EL (cell line): ENCODE results near the gene KIAA0753.
A peak's percentile ranks its signal among the peaks of the same experiment; 100 is the strongest.

Experiments
- DNase-seq: peaks from one replicate; pipeline ENCODE4 v3.0.0-alpha.2; 2016

KIAA0753 gene

DNA sequence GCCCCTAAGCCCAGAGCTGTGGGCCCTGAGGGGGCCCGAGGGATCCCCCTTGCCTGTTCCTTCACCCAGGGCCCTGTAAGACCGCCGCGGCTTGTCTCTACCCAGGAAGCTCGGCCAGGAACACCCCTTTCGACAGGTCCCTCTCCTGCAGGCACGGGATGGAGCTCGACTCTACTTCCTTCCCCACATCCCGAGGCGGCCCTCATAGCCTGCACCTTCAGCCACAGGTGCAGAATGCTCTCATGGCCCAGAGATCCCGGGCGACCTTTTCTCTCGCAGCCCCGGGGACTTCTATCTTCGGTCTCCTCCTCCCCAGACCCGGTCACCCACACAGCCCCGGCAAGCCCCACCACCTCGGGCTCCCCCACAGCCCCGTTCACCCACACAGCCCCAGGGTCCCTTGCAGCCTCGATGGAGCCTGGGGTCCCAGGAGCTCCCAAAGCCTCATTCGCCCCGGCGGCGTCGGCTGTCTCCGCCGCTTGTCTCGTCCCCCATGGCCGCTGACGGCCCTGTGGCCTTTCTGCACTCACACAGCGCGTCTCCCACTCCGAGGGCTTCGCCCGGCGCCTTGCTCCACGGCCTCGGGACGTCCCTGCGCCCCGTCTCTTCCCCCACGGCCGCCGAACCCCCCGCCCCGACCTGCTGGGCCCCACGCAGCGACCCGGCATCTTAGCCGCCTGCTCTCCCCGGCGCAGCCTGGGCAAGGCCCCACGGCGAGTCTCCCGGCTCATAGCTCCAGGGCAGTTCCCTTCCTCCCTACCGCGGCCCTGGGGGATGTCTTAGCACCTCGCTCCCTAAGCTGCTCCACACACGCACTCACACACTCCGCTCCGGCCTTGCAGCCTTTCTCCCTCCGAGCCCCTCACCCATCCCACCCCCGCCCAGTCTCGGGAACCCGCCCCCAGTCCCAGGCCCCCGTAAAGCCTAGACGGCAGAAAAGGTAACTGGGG, 650 bp downstream of the KIAA0753 start:
- DNase-seq, result peak; percentile 48

DNA sequence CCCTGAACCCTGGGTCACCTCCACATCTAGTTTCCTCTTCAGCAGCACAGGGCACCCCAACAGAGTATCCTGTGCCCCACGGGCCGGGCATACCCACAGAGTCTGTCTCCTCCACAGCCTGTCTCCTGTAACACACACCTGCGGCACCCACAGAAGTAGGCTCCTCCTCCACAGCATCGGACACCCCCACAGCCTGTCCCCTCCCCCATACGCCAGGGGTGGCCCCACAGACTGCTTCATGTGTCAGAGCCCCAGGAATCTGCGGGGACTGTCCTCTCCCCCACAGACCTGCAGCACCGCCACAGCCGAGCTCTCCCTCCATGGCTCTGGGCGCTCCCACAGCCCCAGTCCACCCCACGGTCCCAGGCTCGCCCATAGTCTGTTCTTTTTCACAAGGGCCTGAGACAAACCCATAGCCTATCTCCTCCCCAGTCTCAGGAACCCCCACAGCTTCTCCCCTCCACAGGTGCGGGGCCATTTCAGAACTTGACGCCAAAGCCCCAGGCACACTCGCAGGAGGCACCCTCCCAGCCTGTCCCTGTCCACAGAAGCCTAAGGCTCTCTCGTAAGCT, 1.4 kb downstream of the KIAA0753 start:
- DNase-seq, result no peak

DNA sequence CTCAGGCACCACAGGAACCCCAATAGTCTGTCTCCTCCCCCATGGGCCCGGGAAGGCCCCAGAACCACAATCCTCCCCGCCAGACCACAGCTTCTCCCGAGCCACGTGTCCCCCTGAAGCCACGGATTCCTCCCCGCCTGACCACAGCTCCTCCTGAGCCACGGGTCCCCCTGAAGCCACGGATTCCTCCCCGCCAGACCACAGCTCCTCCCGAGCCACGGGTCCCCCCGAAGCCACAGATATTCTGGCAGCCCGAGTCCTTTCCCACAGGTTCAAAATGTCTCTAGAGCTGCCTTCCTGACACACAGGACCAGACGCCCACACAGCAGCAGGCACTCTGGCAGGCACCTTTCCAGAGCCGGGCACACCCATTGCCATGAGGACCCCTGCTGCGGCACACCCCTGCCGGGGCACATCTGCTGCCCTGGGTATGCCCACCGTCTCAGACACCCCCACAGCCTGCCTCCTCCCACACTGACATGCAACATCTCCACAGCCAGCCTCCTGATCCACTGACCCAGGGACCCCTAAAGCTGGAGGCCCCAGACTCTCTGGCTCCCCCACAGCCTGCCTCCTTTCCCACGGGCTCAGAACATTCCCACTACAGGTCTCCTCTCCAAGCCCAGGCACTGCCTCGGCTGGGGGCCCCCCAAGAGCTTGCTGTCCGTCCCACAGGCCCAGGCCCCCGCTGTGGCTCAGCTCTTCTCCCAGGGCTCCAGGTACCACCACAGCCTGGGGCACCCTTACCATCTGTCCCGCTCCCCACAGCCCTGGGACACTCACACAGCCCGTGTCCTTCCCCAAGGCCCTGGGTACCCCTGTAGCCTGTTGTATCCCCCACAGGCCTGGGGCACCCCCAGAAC, 2.2 kb downstream of the KIAA0753 start:
- no peak for DNase-seq

DNA sequence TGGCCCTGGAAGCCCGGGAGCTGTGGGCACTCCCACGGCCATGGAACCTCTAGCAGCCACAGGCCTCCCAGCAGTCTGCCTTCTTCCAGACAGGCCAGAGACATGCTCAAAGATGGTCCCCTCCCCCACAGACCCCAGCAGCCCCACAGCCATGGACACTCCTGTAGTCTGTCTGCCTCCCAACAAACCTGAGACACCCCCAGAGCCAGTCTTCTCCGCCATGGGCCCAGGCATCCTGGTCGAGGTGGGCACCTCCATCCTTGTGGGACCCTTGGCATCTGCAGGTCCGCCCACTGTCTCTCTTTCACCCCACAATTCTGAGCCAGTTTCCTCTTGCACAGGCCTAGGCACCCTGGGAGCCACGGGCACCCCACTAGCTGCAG, 3.1 kb downstream of the KIAA0753 start:
- no peak for DNase-seq

DNA sequence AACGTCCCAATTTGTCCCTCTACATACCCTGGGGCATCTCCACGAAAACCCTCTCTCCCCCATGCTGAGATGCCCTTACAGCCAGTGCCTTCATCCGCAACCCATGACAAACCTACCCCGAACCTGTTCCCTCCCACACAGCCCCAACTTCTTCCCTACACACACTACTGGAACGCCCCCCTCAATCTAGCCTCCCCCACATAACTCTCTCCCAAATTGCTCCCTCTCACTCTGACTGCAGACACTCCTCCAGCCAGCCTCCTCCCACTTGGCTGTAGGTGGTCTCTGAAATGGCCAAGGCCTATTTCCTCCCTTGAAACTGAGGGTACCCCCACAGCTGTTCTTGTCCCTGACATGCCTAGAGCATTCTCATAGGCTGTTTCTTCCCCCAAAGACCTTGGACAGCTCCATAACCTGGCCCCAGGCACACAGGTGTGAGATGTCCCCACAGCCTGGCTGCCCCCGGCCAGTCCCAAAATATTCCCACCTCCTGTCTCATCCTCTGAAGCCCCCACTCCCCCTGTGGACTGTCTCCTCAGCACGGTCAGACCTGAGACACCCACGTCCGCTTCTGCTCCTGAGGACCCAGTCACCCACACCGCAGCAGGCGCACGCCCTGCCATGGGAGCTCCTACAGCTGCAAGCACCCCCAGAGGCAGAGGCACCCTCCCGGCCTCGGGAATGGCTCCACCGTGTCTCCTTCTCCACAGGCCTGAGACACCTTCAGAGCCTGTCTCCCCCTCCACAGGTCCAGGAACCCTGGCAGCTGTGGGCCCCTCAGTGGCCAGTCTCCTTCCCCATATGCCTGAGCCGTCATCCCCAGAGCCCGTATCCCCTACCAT, 3.7 kb downstream of the KIAA0753 start:
- DNase-seq, result no peak

DNA sequence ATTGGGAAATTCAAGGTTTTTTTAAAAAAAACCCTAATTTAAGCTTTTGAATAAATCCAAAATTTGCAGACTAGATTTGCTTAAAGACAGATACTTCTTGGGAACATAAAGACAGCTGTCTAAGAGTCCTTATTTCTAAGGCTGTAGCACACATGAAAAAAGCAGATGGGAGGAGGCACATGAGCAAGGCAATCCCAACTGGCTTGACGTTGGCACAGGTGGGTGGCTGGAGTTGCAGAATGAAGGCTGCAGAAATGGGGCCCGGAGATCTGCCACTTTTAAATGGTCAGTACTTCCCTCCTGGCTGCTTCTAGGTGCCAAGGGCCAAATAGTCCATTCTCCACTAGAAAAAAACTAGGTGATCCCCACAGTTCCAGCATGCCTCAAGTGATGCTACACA, 4.4 kb downstream of the KIAA0753 start:
- no peak for DNase-seq

DNA sequence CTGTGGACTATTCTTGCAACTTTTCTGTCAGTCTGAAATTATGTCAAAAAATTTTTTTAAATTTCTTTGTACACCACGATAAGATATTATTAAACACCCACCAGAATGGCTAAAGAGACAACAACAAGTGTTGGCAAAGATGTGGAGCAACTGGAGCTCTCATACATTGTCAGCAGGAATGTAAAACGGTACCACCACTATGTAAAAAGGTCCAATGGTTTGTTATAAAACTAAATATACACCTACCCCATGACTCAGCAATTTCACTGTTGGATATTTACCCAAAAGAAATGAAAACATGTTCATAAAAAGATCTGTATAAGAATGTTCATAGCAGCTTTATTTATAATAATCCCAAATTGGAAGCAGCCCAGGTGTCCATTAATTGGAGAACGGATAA, 7.2 kb downstream of the KIAA0753 start:
- no peak for DNase-seq

DNA sequence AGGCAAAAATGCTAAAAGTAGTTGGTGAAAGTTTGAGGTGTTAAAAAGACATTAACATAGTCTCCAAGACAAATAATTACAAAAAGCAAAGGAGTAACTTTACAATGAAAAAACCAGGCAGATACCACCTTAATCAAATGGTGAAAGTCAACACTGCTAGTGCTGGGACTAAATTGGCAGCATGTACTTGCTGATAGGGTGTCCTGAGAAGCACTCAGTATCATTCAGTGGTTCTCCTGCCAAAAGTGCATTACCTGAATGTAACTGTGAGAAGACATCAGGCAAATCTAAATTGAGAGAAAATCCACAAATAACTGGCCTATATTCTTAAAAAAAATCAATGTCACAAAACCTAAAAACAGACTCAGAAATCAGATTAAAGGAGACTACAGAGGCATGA, 8.0 kb downstream of the KIAA0753 start:
- DNase-seq, result no peak

DNA sequence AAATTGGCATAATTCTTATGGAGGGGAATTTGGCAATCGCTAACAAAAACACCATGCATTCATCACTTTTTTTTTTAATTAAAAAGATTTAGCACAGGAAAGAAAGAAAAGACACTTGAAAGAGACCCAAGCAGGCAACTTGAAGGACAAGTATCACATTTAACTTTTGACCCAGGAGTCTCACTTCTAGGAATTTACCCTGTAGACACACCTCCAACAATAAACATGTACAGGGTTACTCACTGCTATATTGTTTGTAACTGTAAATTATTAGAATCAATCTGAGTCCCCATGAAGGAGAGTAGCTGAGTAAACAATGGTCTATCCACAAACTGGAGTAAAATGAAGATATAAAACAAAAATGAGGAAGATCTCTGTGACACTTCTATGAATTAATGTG, 10.1 kb downstream of the KIAA0753 start:
- no peak for DNase-seq

DNA sequence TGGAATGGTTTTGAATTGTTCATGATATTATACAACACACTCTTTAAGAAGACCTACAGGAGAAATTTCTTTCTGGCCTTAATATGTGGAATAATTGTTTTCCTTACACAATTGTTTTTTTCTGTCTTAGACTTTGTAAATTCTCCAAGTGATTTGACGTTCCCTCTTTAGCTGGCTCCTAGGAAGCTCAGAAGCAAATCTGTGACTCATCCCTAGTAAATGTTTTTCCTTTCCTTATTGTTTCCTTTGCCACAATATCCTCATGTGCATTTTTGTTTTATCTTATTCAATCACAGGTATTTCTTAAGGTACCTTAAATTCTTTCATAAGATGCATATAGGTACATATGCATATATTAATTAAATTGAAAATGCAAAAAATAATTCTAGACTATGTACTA, 13.5 kb downstream of the KIAA0753 start:
- DNase-seq, result peak; percentile 34

DNA sequence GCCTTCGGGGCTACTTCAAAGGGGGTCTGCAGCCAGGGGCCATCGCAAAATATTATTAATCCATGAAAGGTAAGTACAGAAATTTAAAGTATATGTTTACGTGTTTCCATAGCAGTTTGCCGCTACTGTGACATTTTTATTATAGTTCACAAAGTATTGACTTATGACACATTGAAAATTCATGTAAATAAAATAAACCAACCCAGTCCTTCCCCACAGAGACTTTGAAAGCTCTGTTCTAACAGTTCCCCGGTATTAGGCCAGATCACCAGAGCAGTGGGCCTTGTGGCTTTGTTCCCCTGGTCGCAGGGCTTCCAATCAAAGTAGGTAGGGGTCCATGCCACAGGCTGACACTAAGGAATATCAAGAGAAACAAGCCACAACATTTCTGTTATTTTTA, 13.9 kb downstream of the KIAA0753 start:
- peak; percentile 9 for DNase-seq

DNA sequence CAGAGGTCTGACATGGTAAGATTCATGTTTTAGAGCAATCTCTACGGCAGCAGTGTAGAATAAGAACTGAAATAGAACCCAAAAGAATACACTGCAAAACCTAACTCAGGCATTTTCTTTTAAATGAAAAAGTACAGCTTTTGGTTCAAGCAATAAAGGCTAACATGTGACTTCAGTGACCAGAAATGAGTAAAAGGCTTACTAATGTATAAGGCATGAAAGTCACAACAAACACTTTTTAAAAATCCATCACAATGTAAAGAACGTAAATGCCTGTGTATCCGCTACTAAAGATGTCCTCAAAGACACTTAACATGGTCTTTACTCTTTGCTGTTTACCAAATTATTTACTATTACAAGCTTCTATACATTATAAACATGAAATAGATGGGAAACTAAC, 16.6 kb downstream of the KIAA0753 start:
- peak; percentile 24 for DNase-seq

DNA sequence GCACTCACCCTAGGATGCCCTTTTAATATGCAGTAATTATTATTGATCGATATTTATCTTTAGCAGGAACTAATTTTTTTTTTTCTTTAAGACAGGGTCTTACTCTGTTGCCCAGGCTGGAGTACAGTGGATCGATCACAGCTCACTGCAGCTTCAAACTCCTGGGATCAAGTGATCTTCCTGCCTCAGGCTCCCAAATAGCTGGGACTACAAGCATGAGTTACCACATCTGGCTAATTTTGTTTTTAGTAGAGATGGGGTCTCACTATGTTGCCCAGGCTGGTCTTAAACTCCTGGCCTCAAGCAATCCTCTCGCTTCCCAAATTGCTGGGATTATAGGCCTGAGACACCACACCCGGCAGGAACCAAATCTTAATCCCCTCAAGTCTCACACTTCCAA, 29.3 kb downstream of the KIAA0753 start:
- DNase-seq, result no peak

DNA sequence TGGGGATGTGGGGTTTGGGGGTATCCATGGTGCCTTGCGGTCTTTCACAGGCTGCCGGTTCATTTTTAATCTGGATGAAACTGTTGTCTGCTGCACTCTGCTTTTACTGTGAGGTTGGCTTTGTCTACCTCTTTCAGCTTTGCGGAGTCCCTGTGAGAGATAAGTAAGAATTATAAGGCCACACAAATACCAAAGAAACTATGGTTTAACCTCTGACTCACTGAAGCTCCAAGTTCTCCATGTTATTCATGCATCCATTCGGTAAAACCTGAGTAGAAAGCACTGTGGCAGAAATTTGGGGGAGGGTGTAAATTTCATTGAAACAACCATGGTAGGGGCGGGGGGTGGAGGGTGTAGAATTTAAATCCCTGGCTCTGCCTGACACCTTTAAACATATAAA, 30.5 kb downstream of the KIAA0753 start:
- no peak for DNase-seq

DNA sequence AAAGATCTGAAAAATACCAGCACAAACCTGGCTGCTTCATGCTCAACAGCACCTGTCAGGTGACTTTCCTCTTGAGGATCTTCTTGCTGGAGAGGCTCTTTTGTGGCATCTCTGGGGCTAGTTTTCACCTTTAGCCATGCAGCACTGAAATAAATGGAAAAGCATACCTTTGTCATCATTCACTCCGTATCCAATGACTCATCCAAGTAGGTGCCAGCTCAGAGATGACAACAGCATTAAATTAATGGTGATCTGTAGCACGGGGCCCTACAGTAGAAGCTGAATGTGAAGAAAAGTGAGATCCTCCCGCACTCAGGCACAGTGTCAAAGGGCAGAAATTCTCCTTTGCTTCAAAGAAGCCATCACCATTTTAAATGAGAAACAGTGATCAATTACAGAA, 32.2 kb downstream of the KIAA0753 start:
- peak; percentile 46 for DNase-seq

DNA sequence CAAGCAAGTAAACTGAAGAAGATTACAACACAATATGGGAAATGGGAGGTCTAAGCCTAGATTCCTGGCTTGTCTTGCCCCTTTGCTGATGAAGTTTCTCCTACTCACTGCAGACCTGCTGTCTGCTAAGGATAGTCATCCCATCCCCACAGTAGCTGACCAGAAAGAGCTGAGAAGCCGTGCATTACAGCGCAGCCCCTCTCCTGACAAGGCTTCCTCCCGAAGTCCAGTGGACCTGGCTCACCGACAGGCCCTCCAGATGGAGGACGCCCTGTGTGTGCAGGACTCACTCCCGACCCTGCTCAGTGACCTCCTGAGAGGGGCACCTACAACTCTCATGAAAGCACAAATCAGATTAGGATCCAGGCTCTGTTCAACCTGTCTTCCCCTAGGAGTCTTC, 35.4 kb downstream of the KIAA0753 start:
- DNase-seq, result no peak

DNA sequence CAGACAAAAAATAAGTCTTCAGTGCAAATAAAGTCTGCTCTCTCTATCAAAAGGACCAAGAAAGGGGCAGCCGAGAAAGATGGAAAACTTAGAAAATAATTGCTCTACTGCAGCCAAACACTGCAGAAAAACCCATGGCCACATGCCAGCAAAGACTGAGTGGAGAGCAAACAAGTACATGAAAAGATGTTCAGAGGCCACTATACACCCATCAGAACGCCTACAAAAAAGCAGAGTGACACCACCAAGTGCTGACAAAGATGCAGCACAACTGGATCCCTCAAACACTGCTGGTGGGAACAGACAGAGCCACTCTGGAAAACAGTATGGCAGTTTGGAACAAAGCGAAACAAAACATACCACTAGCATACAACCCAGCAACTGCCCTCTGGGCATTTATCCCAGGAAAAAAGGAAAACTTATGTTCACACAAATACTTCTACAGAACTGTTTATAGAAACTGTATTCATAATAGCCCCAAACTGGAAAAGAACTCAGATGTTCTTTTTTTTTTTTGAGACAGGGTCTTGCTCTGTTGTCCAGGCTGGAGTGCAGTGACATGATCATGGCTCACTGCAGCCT, 36.7 kb downstream of the KIAA0753 start:
- no peak for DNase-seq

DNA sequence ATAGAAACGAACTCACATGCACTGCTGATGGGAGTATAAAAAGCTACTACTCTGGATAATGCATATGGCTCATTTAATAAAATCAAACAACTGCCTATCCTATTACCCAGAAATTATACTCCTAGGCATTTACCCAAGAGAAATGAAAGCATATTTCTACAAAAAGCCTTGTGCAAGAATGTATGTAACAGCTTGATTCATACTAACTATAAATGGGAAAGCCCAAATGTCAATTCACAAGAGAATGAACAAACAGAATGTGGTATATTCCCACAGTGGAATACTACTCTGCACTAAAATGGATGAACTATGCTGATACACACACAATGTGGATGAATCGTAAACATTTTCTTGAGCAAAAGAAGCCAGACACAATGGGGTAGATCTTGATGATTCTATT, 38.4 kb downstream of the KIAA0753 start:
- no peak for DNase-seq

DNA sequence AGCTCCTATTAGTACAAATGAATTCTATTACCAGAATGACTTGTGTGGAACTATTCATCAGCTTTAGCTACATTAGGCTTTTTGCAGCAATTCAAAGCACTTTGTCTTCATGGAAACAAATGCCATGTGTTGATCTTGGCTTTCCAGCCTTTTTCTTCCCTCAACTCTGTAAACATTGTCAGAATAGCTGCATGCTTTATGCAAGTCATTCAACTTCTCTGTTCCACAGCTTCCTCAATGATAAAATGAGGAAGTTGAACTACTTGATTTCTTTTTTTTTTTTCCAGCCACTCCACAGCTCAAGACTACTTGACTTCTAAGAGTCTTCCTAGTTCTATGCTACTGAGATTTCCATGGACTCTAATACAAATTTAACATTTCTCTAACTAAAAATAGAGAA, 41.1 kb downstream of the KIAA0753 start:
- DNase-seq, result no peak

DNA sequence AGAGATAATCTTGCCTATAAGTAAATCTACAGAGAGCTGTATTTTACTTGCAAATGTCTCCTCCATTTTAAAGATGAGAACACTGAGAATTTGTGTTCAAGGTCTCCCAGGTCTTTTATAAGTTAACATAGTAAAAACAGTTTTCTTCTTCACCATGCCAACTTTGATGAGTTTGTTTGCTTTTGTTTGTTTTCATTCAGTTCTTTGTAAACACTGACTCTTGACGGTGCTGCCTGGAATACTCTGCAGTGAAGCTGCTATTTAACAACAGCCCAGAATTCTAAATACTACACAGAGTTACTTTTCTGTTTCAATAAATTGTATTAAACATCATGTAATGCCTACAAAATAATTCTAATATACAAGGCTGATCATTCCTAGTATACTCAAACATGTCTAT, 42.8 kb downstream of the KIAA0753 start:
- DNase-seq, result no peak

DNA sequence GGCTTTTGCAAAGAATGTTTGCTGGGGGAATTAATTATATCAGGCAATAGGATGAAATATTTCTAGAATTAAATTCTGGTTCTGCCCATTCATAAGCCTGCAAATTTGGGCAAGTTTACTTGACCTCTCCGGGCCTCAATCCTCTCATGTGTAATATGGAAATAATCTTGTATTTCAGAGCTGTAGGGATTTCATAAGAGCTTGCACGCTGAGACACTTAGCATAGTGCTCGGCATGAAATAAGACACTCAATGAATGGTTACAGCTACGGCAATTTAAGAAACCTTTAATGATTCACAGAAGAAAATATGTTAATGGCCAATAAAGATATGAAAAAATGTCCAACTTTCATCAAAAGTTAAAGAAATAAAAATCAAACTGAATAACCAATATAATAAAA, 43.6 kb downstream of the KIAA0753 start:
- DNase-seq, result no peak

DNA sequence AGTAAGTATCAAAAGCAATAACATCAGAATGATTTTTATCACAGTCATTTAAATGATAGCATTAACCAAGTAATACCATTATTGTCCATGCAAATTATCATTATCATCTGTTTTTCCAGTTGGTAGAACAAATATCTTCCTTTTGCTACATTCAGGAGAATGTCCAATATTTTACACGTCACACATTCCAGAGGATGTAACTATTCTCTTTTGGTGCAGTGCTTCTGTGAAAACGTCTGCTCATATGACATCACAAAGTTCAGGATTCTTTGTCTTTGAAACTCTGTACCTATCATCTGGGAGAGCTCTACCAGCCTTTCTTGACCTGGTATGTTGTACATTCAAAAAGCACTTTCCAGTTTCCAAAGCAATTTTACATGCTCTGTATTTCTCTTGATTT, 44.0 kb downstream of the KIAA0753 start:
- no peak for DNase-seq
